ENCODE results near the gene DOHH.
"Not testable (repeated sequence)": the region's sequence is repeated elsewhere in the genome, so short reads cannot be mapped to it uniquely, and the experiment has no call there.

DOHH gene

DNA sequence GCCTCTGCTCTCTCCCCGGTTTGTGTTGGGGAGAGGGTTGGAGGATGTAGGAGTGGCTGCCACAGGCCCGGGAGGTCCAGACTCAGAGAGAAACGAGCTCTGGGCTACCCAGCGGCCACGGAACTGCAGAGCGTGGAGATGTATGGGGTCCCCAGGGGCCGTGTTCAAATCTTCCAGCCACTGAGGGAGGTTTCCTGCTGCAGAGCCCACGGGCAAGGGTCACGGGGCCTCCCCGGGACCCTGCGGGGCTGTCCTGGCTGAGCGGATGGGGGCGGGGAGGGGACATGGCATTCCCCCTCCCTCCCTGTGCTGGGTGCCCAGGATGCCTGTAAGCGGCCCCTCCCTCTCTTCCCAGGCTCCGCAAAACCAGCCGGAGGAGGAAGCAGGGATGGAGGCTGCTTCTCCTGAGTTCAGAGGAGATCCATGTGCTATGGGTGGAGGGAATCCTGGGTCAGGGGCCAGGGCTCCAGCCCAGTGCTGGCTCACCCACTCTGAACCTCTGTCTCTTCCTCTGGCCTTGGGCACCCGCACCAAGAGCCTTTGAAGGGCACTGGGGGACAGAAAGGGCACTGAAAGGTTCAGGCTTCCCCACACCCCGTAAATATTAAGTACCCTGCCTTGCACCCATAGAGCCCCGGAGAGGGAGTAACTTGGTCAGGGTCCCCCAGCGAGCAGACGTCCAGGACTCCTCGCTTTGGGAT is 42.8 kb downstream of the DOHH start:
- no peak for DNase-seq (ENCODE audit: low read depth)

DNA sequence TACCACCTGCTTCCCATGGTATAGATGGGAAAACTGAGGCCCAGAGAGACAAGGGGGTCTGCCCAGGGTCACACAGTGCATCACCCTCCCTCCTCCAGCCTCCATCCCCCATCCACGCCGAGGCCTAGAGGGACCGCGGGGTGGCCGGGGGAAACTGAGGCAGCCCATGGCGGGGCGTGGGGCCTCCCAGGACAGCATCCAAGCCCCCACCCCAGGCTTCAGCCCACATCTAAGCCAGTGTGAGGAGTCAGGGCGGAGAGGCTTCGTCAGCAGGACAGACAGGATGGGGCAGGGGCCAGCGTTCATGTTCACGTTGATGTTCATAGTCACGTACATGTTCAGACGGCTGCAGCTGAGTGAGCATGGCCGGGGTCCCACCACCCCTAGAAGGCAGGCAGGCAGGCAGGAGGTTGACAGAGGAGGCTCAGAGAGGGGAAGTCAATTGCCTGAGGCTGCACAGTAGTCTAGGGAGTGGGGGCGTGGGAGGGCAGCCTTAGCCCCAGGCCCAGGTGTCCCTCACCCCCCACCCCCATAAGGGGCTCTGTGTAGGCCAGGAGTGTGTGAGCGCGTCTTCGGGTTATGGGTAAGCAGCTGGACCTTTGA is 43.4 kb downstream of the DOHH start:
- no peak for DNase-seq (ENCODE audit: low read depth)

- DNase-seq (ENCODE audit: low read depth), result no peak
These were observed 44.4 kb downstream of the DOHH start for GRCh38 chr19:3455960-3456601.

DNA sequence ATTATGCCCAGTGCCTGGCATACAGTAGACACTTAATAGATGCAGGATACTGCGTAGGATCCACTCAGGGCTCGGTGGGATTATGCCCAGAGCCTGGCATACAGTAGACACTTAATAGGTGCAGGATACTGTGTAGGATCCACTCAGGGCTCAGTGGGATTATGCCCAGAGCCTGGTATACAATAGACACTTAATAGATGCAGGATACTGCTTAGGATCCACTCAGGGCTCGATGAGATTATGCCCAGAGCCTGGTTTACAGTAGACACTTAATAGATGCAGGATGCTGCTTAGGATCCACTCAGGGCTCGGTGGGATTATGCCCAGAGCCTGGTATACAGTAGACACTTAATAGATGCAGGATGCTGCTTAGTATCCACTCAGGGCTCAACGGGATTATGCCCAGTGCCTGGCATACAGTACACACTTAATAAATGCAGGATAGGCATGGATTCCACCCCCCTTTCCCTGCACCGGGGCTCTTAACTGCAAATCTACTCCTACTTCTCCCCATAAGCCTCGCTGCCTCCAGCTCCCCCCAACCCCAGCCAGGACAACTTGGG is 45.0 kb downstream of the DOHH start:
- DNase-seq (ENCODE audit: low read depth), result no peak

DNA sequence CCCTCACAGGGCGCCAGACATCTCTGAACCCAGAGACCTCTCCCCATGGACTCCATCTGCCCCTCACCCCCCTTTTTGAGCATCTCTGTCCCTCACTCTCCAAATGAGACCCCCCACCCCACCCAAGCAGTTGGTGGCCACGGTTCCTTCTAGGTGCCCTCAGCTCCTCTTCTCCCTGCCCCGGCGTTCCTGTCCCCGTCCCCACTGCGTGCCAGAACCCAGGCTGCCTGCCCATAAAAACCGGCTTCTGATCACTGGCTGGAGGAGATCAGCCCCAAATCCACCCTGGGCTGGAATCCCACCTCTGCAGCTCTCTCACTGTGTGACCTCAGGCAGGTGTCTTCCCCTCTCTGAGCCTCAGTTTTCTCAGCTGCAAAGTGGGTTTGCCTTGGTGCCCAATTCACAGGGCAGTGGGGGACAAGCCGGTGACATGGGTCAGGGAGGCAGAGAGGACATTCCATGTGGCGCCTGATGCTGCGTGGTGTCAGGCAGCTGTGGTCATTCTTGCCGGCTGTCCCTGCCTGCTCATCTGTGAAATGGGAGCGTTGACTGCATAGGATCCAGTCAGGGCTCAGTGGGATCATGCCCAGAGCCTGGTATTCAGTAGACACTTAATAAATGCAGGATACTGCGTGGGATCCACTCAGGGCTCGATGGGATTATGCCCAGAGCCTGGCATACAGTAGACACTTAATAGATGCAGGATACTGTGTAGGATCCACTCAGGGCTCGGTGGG is 45.6 kb downstream of the DOHH start:
- no peak for DNase-seq (ENCODE audit: low read depth)

DNA sequence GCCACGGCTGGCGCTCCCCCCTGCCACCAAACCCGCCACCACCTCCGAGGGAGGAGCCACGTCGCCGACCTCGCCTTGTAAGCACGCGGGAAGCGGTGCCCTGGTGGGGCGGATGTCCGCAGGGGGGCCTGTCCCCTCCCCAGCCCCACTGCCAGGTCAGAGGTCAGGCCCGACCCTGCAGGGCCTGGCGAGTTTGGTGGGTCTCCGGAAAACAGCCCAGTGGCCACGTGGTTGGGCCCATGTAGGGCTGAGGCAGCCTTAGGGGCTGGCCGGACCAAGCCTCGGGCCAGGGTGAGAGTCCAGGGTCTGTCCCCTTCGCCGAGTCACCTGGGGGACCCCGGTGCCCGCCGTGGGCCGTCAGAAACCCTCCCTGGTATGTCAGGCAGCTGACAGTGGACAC is 46.6 kb downstream of the DOHH start:
- DNase-seq (ENCODE audit: low read depth), result no peak

GRCh38 chr19:3452942-3453214 is 47.6 kb downstream of the DOHH start:
- not testable (repeated sequence) for DNase-seq (ENCODE audit: low read depth)

DNA sequence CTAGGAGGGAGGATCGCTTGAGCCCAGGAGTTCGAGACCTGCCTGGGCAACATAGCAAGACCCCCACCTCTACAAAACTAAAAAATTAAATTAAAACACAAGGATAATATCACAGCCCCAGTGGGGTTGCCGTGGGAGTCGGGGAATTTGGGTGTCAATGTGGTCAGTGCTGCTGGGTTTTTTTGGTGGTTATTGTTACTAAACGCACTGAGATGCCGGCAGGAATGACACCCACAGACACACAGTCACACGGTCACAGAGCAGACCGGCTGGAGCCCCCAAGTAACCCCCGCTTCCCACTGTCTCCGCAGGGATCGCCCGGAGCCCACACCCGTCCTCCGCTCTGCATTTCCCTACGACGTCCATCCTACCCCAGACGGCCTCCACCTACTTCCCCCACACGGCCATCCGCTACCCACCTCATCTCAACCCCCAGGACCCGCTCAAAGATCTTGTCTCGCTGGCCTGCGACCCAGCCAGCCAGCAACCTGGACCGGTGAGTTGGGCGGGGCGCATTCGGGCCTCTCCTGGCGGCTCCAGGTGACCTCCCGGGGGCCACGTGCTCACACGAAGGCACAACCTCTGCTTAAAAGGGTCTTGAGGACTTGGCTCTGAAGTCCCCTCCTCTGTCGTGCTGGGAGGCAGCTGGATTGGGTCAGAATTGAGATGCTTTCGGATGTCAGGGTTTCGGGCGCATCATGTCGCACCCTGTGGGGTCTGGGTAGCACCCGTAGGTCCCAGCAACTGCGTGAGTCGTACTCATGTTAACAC is 48.1 kb downstream of the DOHH start:
- DNase-seq (ENCODE audit: low read depth), result no peak

DNA sequence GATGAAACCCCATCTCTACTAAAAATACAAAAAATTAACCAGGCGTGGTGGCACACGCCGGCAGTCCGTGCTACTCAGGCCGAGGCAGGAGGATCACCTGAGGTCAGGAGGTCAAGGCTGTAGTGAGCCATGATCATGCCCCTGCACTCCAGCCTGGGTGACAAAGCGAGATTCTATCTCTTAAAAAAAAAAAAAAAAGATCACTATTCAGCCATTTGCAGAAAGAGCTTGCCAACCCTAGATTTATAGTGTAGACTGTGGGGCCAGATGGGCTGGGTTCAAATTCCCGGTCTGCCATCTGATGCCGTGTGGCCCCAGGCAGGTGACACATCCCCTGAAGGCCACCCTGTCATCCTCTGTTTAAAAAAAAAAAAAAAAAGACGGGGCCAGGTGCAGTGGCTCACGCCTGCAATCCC is 49.0 kb downstream of the DOHH start:
- no peak for DNase-seq (ENCODE audit: low read depth)

GRCh38 chr19:3450796-3451411 is 49.6 kb downstream of the DOHH start:
- DNase-seq (ENCODE audit: low read depth), result no peak

GRCh38 chr19:3448616-3449334 is 51.7 kb downstream of the DOHH start:
- no peak for DNase-seq (ENCODE audit: low read depth)

- not testable (repeated sequence) for DNase-seq (ENCODE audit: low read depth)
These were observed 53.8 kb downstream of the DOHH start for GRCh38 chr19:3446657-3447056.

DNA sequence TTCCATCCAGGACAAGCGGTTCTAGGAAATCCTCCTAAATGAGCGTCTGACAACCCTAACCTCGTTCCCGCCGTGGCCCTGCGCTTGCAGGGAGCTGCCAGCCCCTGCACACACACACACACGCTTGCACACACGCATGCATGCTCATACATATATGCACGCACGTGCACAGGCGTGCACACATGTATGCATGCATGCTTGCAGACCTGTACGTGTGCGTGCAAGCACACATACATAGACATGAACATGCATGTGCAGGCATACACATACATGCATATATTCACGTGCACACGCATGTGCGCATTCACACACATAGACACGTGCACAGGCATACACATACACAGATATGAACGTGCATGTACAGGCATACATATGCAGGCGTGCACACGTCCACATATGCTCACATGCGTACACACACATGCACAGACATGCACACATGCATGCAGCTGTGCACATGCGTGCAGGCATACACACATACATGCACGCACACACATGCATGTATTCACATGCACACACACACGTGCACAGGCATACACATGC is 55.7 kb downstream of the DOHH start:
- no peak for DNase-seq (ENCODE audit: low read depth)

DNA sequence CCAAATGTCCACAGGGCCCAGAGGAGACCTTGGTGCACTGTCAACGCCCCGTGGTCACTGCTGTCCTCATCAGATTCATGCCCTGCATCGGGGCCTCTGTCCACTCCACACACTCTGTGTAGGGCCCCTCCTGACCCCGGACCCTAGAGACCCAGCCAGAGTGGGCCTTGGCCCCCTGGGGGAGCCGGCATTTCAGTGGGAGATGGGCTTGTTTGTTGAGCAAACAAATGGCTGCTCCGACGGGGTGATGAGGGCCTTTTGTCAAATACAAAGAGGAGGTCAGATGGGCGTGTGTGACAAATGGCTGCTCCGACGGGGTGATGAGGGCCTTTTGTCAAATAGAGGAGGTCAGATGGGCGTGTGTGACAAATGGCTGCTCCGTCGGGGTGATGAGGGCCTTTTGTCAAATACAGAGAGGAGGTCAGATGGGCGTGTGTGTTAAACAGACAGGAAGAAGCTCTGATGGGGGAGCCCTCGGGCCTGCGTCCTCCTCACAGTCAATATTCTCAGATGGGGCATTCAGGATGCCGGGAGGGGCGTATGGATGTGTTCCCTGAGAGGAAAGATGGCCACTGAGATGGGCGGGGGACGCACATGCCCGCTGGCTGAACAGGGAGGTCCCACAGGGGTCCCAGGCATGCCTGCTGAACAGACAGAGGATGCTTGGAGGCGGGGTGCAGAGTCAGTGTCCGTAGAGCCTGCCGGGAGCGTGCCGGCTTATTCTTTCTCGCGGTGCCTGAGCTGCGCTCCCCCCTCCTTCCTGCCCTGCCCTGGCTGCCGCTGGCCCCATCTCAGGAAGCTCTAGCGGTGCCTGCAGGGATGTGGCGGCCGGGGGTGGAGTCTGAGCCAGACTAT is 56.4 kb downstream of the DOHH start:
- DNase-seq (ENCODE audit: low read depth), result no peak

DNA sequence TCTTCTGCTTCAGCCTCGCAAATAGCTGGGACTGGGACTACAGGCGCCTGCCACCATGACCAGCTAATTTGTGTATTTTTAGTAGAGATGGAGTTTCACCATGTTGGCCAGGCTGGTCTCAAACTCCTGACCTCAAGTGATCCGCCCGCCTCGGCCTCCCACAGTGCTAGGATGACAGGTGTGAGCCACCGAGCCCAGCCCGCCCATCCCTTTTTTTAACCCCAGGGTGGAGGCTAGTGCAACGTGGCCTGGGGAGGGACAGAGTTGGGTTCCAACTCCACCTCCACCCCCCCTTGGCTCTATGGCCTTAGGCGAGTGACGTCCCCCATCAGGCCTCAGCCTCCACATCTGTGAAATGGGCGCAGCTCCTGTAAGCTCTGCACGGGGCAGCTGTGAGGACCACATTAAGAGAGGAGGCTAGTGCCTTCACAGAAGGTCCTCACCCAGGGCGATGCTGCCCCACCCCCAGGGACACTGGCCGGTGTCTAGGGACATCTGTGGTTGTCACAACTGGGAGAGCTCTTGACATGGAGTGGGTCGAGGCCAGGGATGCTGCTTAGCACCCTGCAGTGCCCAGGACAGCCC is 57.9 kb downstream of the DOHH start:
- DNase-seq (ENCODE audit: low read depth), result no peak

GRCh38 chr19:3441986-3442329 is 58.5 kb downstream of the DOHH start:
- no peak for DNase-seq (ENCODE audit: low read depth)

- DNase-seq (ENCODE audit: low read depth), result no peak
These were observed 59.1 kb downstream of the DOHH start for GRCh38 chr19:3441089-3441985.

All from activated T-cell treated with anti-CD3 and anti-CD28 coated beads for 48 hours (primary cell).